Measurements from ENCODE around the gene ZNF33B. TPM values are rescaled to one million over a fixed set of nuclear protein-coding genes. Genes with fewer than 3 reads are reported as not detected.
A peak's percentile ranks its signal among the peaks of the same experiment; 100 is the strongest.
"Not testable (repeated sequence)": the region's sequence is repeated elsewhere in the genome, so short reads cannot be mapped to it uniquely, and the experiment has no call there.

Gene ZNF33B
- 3.3 TPM for polyA plus RNA-seq (2012; ENCODE audit: low read depth, missing spikeins)

DNA sequence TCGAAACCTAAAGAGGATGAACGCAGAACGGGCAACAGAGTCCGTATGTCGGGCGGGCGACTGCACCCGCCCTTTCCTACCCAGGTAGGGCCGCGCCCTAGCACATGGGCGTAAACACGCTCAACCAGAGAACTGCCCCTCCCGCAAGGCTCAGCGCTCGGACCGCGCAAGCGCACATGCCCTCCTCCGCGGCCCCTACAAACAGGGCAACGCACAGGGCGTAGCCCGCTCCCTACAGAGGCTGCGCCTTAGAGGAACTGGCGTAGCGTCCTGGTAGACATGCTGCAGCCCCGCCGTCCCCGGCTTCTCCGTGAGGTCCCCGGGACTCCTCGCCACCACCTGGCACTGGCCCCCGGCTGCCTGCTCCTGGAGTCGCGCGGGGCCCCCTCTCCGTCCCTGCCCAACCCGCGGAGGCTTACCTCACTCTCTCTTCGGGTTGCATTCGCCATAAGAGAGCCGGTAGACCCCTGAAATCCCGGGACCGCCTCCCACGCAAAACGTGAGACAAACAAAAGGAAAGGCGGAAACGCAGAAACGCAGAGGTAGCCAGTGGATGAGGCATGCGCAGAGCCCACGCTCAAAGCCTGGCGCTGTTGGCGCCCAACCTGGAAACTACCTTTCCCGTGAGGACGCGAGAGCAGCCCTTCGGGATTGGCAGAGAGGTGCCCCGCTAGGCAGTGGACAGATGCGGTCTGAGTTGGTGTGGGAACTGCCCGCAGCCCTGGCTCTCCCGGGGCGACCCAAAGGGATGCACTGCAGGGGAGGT lies at the start of gene ZNF33B:
Gene ZNF33B, minus strand, starts transcription at position 516 of the 766 bp plus-strand sequence. CDS start 1,642 bp downstream, outside the sequence.
- FAIRE-seq, result peak; percentile 97

DNA sequence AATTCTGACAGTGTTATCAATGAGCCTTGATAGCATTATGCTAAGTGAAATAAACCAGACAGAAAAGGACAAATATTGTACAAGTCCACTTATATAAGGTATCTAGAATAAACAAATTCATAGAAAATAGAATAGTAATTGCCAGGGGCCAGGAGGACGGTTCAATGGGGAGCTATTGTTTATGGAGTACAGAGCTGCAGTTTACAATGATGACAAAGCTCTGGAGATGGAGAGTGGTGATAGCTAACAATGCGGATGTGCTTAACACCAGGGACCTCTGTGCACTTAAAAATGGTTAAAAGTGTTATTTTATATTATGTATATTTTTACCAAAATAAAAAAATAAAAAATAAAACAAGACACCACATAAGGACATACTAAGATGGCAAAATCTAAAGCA lies 46.1 kb upstream of the ZNF33B start:
- no peak for DNase-seq (ENCODE audit: insufficient read length, low spot score)
- TF ChIP-seq POLR2A (IDR thresholded peaks at IDR 0.05; ENCODE audit: low read depth, low read length), result no peak
- no peak for TF ChIP-seq PAX5 (IDR thresholded peaks at IDR 0.05; ENCODE audit: insufficient read depth, low read length, severe bottlenecking)
- TF ChIP-seq POLR2AphosphoS5 (IDR thresholded peaks at IDR 0.05; ENCODE audit: low read depth, low read length), result no peak
- FAIRE-seq, result no peak

More for the DNA sequence above, at the start of gene ZNF33B:
- peak; percentile 70 for DNase-seq (ENCODE audit: insufficient read length, low spot score)
- TF ChIP-seq POU2F2 (IDR thresholded peaks at IDR 0.05; ENCODE audit: low read depth, low read length) (peak; percentile 66; the same call in 1 of the 2 replicates), POLR2A (IDR thresholded peaks at IDR 0.05; ENCODE audit: low read depth, low read length) (peak; percentile 94), TAF1 (IDR thresholded peaks at IDR 0.05; ENCODE audit: low read depth, low read length) (peak; percentile 71), SPI1 (IDR thresholded peaks at IDR 0.05; ENCODE audit: low read depth, low read length) (peak; percentile 37), POLR2AphosphoS5 (IDR thresholded peaks at IDR 0.05; ENCODE audit: low read depth, low read length) (peak; percentile 90), PAX5 (IDR thresholded peaks at IDR 0.05; ENCODE audit: insufficient read depth, low read length, severe bottlenecking) (no peak)

DNA sequence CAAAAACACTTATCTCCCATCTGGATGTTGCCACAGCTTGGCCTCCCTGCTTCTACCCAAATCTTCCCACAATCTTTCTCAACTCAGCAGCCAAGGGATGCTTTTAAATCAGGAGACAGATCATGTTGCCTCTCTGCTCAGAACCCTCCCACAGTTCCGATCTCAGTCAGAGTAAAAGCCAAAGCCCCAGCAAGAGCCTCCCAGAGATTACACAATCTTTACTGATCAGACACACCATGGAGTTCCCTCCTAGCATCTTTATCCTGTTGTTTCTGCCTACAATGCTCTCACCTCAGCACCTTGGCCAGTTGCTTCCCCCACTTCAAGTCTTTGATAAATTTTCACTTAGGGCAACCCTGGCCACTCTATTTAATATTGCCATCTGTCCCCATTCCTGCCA lies 41.9 kb upstream of the ZNF33B start:
- FAIRE-seq, result no peak
- no peak for TF ChIP-seq POLR2A (IDR thresholded peaks at IDR 0.05; ENCODE audit: low read depth, low read length)
- TF ChIP-seq SPI1 (IDR thresholded peaks at IDR 0.05; ENCODE audit: low read depth, low read length), result no peak
- TF ChIP-seq POU2F2 (IDR thresholded peaks at IDR 0.05; ENCODE audit: low read depth, low read length), result no peak
- TF ChIP-seq POLR2AphosphoS5 (IDR thresholded peaks at IDR 0.05; ENCODE audit: low read depth, low read length), result no peak
- no peak for TF ChIP-seq TAF1 (IDR thresholded peaks at IDR 0.05; ENCODE audit: low read depth, low read length)
- TF ChIP-seq PAX5 (IDR thresholded peaks at IDR 0.05; ENCODE audit: insufficient read depth, low read length, severe bottlenecking), result no peak
- DNase-seq (ENCODE audit: insufficient read length, low spot score), result no peak

GRCh38 chr10:42665181-42665979 lies 27.0 kb upstream of the ZNF33B start:
- FAIRE-seq; DNase-seq (ENCODE audit: insufficient read length, low spot score): not testable (repeated sequence)

GRCh38 chr10:42654419-42654818 lies 16.0 kb upstream of the ZNF33B start:
- no peak for DNase-seq (ENCODE audit: insufficient read length, low spot score)
- no peak for TF ChIP-seq POU2F2 (IDR thresholded peaks at IDR 0.05; ENCODE audit: low read depth, low read length)
- no peak for TF ChIP-seq SPI1 (IDR thresholded peaks at IDR 0.05; ENCODE audit: low read depth, low read length)
- no peak for TF ChIP-seq POLR2A (IDR thresholded peaks at IDR 0.05; ENCODE audit: low read depth, low read length)
- TF ChIP-seq TAF1 (IDR thresholded peaks at IDR 0.05; ENCODE audit: low read depth, low read length), result no peak
- TF ChIP-seq POLR2AphosphoS5 (IDR thresholded peaks at IDR 0.05; ENCODE audit: low read depth, low read length), result no peak
- no peak for TF ChIP-seq PAX5 (IDR thresholded peaks at IDR 0.05; ENCODE audit: insufficient read depth, low read length, severe bottlenecking)
- no peak for FAIRE-seq

- TF ChIP-seq SPI1 (IDR thresholded peaks at IDR 0.05; ENCODE audit: low read depth, low read length), result no peak
- TF ChIP-seq POU2F2 (IDR thresholded peaks at IDR 0.05; ENCODE audit: low read depth, low read length), result no peak
- no peak for TF ChIP-seq POLR2A (IDR thresholded peaks at IDR 0.05; ENCODE audit: low read depth, low read length)
- TF ChIP-seq POLR2AphosphoS5 (IDR thresholded peaks at IDR 0.05; ENCODE audit: low read depth, low read length), result no peak
- no peak for TF ChIP-seq TAF1 (IDR thresholded peaks at IDR 0.05; ENCODE audit: low read depth, low read length)
- TF ChIP-seq PAX5 (IDR thresholded peaks at IDR 0.05; ENCODE audit: insufficient read depth, low read length, severe bottlenecking), result no peak
- DNase-seq (ENCODE audit: insufficient read length, low spot score), result no peak
- FAIRE-seq, result no peak
Measured at GRCh38 chr10:42652858-42653257, 14.5 kb upstream of the ZNF33B start.

- DNase-seq (ENCODE audit: insufficient read length, low spot score), result no peak
- FAIRE-seq, result no peak
- TF ChIP-seq POU2F2 (IDR thresholded peaks at IDR 0.05; ENCODE audit: low read depth, low read length), result no peak
- TF ChIP-seq POLR2A (IDR thresholded peaks at IDR 0.05; ENCODE audit: low read depth, low read length), result no peak
- TF ChIP-seq PAX5 (IDR thresholded peaks at IDR 0.05; ENCODE audit: insufficient read depth, low read length, severe bottlenecking), result no peak
- no peak for TF ChIP-seq SPI1 (IDR thresholded peaks at IDR 0.05; ENCODE audit: low read depth, low read length)
- TF ChIP-seq POLR2AphosphoS5 (IDR thresholded peaks at IDR 0.05; ENCODE audit: low read depth, low read length), result no peak
- no peak for TF ChIP-seq TAF1 (IDR thresholded peaks at IDR 0.05; ENCODE audit: low read depth, low read length)
Measured at GRCh38 chr10:42650374-42650773, 12.0 kb upstream of the ZNF33B start.

GRCh38 chr10:42648512-42648911 lies 10.1 kb upstream of the ZNF33B start:
- no peak for FAIRE-seq
- DNase-seq (ENCODE audit: insufficient read length, low spot score), result no peak
- TF ChIP-seq POLR2A (IDR thresholded peaks at IDR 0.05; ENCODE audit: low read depth, low read length) (no peak), TAF1 (IDR thresholded peaks at IDR 0.05; ENCODE audit: low read depth, low read length) (no peak), PAX5 (IDR thresholded peaks at IDR 0.05; ENCODE audit: insufficient read depth, low read length, severe bottlenecking) (no peak), POLR2AphosphoS5 (IDR thresholded peaks at IDR 0.05; ENCODE audit: low read depth, low read length) (no peak), SPI1 (IDR thresholded peaks at IDR 0.05; ENCODE audit: low read depth, low read length) (no peak), POU2F2 (IDR thresholded peaks at IDR 0.05; ENCODE audit: low read depth, low read length) (no peak)

GRCh38 chr10:42646687-42647640 lies 8.6 kb upstream of the ZNF33B start:
- DNase-seq (ENCODE audit: insufficient read length, low spot score) (no peak), FAIRE-seq (no peak)
- no peak for TF ChIP-seq TAF1 (IDR thresholded peaks at IDR 0.05; ENCODE audit: low read depth, low read length)
- TF ChIP-seq POLR2A (IDR thresholded peaks at IDR 0.05; ENCODE audit: low read depth, low read length), result no peak
- no peak for TF ChIP-seq POLR2AphosphoS5 (IDR thresholded peaks at IDR 0.05; ENCODE audit: low read depth, low read length)
- no peak for TF ChIP-seq SPI1 (IDR thresholded peaks at IDR 0.05; ENCODE audit: low read depth, low read length)
- TF ChIP-seq PAX5 (IDR thresholded peaks at IDR 0.05; ENCODE audit: insufficient read depth, low read length, severe bottlenecking), result no peak
- TF ChIP-seq POU2F2 (IDR thresholded peaks at IDR 0.05; ENCODE audit: low read depth, low read length), result no peak
